RWPE1 (cell line): Measurements from ENCODE around the gene ZNF365.
"Not testable (repeated sequence)": the region's sequence is repeated elsewhere in the genome, so short reads cannot be mapped to it uniquely, and the experiment has no call there.

Experiments used
- CTCF ChIA-PET: fragments of 350-600 bp; sonication (Branson Sonifier 250); formaldehyde crosslinking; extraction: SDS; loops from one replicate; lab custom pipeline; 2021; lab: Yijun Ruan, JAX
- POLR2A ChIA-PET: fragments of 400-600 bp; formaldehyde crosslinking; extraction: SDS; loops from one replicate; lab custom pipeline; 2020; ENCODE audit warnings: antibody characterized with exemption; ENCODE audit not compliant: low non-redundant PET; lab: Yijun Ruan, JAX
- DNase-seq: peaks from one replicate; pipeline ENCODE4 v3.0.0; 2012; ENCODE audit warnings: low spot score
- H3K27ac ChIP-seq: fragments of 450-650 bp; 2 replicates; pipeline ENCODE4 v1.5.1; 2017
- TF ChIP-seq, protein P1 (sequence below): fragments of 450-650 bp; conservative IDR thresholded peaks from 2 replicates; pipeline ENCODE4 v1.5.1; 2017; ENCODE audit warnings: low read depth, mild to moderate bottlenecking

ZNF365 gene

GRCh38 chr10:62352356-62352970, 21.7 kb upstream of the ZNF365 start:
- no peak for DNase-seq
- TF ChIP-seq, protein P1, sequence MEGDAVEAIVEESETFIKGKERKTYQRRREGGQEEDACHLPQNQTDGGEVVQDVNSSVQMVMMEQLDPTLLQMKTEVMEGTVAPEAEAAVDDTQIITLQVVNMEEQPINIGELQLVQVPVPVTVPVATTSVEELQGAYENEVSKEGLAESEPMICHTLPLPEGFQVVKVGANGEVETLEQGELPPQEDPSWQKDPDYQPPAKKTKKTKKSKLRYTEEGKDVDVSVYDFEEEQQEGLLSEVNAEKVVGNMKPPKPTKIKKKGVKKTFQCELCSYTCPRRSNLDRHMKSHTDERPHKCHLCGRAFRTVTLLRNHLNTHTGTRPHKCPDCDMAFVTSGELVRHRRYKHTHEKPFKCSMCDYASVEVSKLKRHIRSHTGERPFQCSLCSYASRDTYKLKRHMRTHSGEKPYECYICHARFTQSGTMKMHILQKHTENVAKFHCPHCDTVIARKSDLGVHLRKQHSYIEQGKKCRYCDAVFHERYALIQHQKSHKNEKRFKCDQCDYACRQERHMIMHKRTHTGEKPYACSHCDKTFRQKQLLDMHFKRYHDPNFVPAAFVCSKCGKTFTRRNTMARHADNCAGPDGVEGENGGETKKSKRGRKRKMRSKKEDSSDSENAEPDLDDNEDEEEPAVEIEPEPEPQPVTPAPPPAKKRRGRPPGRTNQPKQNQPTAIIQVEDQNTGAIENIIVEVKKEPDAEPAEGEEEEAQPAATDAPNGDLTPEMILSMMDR = no peak
- ChIA-PET CTCF (interaction anchor here (0.6 kb wide), 1 partner anchor 618 kb away, joined by 3 read pairs; no protein-coding TSS in a partner anchor), POLR2A (no interaction called here)
- H3K27ac ChIP-seq = no peak overlapping the region

DNA sequence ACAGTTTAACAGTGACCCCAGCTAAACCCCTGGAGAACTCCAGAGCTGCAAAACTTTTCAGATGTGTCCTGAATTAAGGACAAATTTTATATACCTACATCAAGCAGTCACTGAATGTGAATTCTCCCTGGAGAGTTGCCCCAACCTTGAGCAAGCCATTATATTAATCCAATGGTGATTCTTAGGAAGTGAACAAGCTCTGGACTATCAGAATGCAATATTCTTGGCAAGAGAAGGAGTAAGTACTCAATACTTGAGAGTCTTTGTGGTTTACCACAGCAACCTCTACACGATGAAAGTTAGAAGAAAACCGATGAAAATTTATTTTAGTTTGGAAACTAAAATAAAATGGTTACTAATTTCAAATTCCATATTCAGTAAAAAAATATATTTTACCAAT, 19.3 kb upstream of the ZNF365 start:
- CTCF ChIA-PET = no interaction called here
- no peak for DNase-seq
- no peak overlapping the region for H3K27ac ChIP-seq
- POLR2A ChIA-PET = no interaction called here
- TF ChIP-seq, protein P1 = no peak

DNA sequence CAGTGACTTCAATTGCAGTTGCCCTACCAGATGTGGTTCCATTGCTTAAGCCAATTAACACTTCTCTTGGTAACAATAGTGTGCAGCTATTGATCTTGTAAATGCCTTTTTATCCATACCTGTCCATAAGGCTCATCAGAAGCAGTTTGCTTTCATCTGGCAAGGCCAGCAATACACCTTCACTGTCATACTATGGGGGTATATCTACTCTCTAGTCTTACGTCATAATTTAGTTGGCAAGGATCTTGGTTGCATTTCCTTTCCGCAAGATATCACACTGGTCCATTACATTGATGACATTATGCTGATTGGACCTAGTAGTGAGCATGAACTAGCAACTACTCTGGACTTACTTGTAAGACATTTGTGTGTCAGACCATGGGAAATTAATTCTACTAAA, 17.7 kb upstream of the ZNF365 start:
- DNase-seq = no peak
- CTCF ChIA-PET = no interaction called here
- TF ChIP-seq, protein P1 = no peak
- no peak overlapping the region for H3K27ac ChIP-seq
- POLR2A ChIA-PET = no interaction called here

- H3K27ac ChIP-seq, POLR2A ChIA-PET, CTCF ChIA-PET, DNase-seq: not testable (repeated sequence)
Measured at GRCh38 chr10:62358151-62358550, 16.0 kb upstream of the ZNF365 start.

DNA sequence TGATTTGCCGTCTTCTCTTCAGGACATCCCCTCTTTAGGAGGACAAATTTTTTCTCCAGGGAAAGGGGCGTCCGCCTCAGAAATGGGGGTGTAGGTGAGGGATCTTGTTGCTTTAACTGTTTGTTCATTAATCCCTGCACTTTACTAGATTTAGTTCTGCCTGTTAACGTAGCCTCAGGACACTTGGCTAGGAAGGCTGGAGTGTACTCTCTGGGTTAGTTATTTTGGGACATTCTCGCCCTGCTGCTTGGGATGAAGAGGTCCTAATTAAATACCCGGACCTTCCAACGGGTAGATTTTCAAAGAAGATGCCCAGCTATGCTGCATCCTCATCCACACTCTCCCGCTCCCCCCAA, 552 bp upstream of the ZNF365 start:
- no peak overlapping the region for H3K27ac ChIP-seq
- no peak for DNase-seq
- ChIA-PET POLR2A (no interaction called here), CTCF (no interaction called here)
- TF ChIP-seq, protein P1 = no peak

DNA sequence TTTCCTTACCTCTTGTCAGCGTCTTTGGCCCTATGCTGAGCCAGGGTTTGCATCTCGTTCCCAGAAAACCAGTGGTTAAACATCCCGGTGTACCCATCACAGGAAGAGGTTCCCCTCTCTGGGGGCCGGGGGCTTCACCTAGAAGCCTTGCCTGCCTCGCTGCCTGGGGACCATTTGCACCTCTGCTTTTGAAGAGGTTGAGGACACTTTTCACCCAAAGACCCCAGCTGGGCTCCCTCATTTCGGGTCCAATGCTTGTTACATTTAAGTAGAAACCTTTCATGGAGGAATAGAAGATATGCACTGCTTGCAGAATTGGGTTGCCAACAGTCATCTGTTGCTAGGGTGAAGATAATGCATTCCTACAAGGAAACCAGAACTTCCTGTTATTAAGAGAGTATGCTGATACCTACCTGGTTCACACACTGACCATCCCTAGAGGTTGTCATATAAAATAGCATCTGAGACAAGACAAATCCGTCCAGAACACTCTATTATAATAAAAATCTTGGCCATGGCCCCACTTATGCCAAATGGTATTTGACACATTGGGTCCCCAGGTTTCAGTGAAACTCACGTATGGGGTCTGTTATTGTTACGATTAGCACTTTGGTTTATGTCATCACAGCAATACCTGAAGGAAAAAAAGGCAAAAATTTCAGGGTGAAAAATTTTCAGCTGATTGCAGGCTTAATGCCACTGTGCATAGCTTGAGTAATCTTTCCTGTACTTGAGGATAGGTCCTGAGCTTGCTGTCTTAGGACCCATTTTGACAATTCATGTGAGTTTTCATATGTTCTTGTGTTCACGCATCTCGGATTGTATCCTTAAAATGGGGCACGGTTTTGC, 917 bp downstream of the ZNF365 start:
- DNase-seq = peak; percentile 42
- H3K27ac ChIP-seq = no peak overlapping the region
- TF ChIP-seq, protein P1 = no peak
- CTCF ChIA-PET = interaction anchor here (0.6 kb wide), 1 partner anchor 823 kb away, joined by 5 read pairs; no protein-coding TSS in a partner anchor
- POLR2A ChIA-PET = no interaction called here
